Esophagus muscularis mucosa (tissue), 3 donors: ENCODE measurements around the gene HLA-DMA.
A peak's percentile ranks its signal among the peaks of the same experiment; 100 is the strongest.

Experiments
- POLR2AphosphoS5 ChIP-seq, 2 donors: sonication (generic); formaldehyde crosslinking; IDR thresholded peaks; one replicate each; pipeline ENCODE4 v1.6.1; 2017; ENCODE audit warnings: antibody characterized with exemption in 2 of 2
- TF ChIP-seq, protein P1 (sequence below), 3 experiments: fragments of 200-600 bp in 2 of 3; fragments of 450-650 bp in 1 of 3; sonication (generic) in 2 of 3; IDR thresholded peaks; one replicate each; pipeline ENCODE4 v1.5.1; 2017 to 2019; ENCODE audit warnings: antibody characterized with exemption in 3 of 3, mild to moderate bottlenecking in 2 of 3, moderate library complexity in 1 of 3

DNA sequence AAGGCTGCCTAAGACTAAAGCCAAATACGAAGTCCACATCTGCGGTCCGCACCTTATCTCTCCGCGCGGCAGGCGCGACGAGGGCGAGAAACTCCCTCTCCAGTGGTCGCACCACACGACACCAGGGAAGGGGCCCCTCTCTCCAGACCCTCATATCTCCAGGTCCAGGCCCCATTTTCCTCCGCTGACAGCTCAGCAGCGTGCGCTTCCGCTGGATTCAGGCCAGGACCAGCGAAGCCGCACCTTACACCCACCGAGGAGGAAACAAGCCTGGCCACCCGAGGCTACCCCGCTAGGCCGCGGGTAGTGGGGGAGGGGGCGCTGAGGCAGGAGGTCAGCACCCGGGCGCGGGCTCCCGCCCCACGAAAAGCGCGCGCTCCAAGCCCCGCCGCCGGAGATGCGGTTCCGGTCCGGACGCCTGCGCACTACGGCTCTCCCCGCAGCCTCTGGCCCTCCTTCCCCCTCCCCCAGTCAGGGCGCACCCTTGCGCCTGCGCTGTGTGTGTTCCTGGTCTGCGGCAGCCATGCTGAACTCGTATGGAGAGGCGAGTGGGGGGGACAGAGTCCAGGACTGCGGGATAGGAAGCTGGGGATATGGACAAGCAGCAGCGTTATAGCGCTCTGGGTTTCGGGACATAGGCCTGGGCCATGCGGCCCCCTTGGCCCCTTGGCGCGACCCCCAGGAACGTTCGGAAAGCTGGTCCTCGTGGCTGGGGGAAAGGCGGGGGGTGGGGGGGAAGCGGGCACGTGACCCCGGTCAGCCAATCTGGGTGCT, 15.4 kb upstream of the HLA-DMA start, which contains the start of gene BRD2:
- TF ChIP-seq, protein P1, sequence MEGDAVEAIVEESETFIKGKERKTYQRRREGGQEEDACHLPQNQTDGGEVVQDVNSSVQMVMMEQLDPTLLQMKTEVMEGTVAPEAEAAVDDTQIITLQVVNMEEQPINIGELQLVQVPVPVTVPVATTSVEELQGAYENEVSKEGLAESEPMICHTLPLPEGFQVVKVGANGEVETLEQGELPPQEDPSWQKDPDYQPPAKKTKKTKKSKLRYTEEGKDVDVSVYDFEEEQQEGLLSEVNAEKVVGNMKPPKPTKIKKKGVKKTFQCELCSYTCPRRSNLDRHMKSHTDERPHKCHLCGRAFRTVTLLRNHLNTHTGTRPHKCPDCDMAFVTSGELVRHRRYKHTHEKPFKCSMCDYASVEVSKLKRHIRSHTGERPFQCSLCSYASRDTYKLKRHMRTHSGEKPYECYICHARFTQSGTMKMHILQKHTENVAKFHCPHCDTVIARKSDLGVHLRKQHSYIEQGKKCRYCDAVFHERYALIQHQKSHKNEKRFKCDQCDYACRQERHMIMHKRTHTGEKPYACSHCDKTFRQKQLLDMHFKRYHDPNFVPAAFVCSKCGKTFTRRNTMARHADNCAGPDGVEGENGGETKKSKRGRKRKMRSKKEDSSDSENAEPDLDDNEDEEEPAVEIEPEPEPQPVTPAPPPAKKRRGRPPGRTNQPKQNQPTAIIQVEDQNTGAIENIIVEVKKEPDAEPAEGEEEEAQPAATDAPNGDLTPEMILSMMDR (IDR thresholded peaks at IDR 0.05), result peak in 1 of 3 experiments; percentile 15
- TF ChIP-seq POLR2AphosphoS5 (IDR thresholded peaks at IDR 0.05), result peak in 1 of 2 donors; percentile 96
